HG03521 (cell line): ENCODE data around the gene RAB3A.
A peak's percentile ranks its signal among the peaks of the same experiment; 100 is the strongest.

ENCODE experiments used
- ATAC-seq: cut with Tn5 transposase; IDR thresholded peaks from one replicate; pipeline ENCODE4 v1.9.1; 2021; ENCODE audit warnings: mild to moderate bottlenecking, moderate library complexity; ENCODE audit not compliant: unreplicated experiment

RAB3A gene

GRCh38 chr19:18152817-18153555 is 50.9 kb downstream of the RAB3A start, which contains the start of gene PIK3R2:
PIK3R2 (plus strand) TSS chr19:18153163; CDS start chr19:18155880, 2,717 bp downstream.
- peak; percentile 62 for ATAC-seq

GRCh38 chr19:18152442-18152816 is 51.4 kb downstream of the RAB3A start:
- peak; percentile 66 for ATAC-seq

- no peak for ATAC-seq
Measured at GRCh38 chr19:18150776-18151624, 52.8 kb downstream of the RAB3A start.

GRCh38 chr19:18149596-18149975 is 54.3 kb downstream of the RAB3A start:
- no peak for ATAC-seq

- no peak for ATAC-seq
Measured at GRCh38 chr19:18147396-18147795, 56.4 kb downstream of the RAB3A start.
